ENCODE data around the gene LRRN4.
"Not testable (repeated sequence)": the region's sequence is repeated elsewhere in the genome, so short reads cannot be mapped to it uniquely, and the experiment has no call there.

LRRN4 gene

DNA sequence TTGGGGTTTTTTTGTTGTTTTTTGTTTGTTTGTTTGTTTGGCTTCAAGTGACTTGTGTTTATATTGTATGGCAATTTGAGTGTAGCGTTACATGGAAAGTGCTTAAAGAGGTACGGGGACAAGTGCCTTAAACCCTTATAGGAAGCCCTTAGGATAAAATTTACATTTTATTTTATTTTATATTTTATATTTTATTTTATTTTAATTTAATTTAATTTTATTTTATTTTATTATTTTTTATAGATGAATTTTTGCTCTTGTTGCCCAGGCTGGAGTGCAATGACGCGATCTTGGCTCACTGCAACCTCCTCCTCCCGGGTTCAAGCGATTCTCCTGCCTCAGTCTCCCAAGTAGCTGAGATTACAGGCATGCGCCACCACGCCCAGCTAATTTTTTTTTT is 21.0 kb downstream of the LRRN4 start:
- H3K4me1 Mint-ChIP-seq; H3K27ac Mint-ChIP-seq; DNase-seq (ENCODE audit: low spot score in 2 of 2); ATAC-seq (ENCODE audit: low read depth); H3K27me3 Mint-ChIP-seq; H3K9me3 Mint-ChIP-seq; H3K4me3 Mint-ChIP-seq: not testable (repeated sequence)
- peaks cover 28% of the 10 kb centered on the region for H3K36me3 Mint-ChIP-seq

DNA sequence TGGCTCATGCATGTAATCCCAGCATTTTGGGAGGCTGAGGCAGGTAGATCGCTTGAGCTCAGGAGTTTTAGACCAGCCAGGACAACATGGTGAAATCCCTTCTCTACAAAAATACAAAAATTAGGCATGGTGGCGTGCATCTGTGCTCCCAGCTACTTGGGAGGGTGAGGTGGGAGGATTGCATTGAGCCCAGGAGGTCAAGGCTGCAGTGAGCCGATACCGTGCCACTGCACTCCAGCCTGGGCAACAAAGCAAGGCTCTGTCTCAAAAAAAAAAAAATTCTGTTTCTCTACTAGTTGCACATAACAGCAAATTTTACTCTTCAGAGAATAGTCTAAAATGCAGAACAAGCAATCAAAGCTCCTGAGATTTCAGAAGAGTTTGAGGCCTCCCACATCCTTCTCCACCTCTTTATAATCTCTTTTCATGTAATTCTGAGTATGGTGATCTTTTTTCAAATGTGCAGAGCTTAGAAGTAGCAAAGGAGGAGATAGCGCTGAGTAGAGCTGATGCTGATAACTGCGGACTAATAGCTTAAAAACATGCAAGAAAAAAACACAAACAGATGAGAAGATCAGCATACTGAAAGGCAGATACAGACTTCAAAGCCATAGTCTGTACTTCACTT is 23.3 kb downstream of the LRRN4 start:
- Mint-ChIP-seq H3K27ac (no peak overlapping the region), H3K9me3 (no peaks in the 10 kb centered on the region), H3K27me3 (no peaks in the 10 kb centered on the region), H3K4me1 (peaks cover 4% of the 10 kb centered on the region), H3K4me3 (no peak overlapping the region), H3K36me3 (peaks cover 24% of the 10 kb centered on the region)
- DNase-seq (ENCODE audit: low spot score in 2 of 2) = no peak
- ATAC-seq (ENCODE audit: low read depth) = no peak

DNA sequence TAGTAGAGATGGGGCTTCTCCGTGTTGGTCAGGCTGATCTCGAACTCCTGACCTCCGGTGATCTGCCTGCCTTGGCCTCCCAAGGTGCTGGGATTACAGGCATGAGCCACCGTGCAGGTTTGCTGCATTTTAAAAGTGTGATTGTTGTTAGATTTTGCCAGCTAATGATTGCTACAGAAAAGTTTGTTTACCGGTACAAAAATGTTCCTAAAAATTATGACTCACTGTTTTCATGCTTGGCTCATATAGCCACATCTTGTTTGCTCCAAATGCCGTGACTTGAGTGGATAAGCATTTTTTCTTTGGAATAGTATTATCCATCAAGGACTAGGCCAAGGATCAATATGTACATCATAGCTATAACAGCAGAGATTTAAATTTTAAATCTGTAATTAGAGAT is 24.3 kb downstream of the LRRN4 start:
- DNase-seq (ENCODE audit: low spot score in 2 of 2) = no peak
- no peak overlapping the region for H3K27ac Mint-ChIP-seq
- no peak overlapping the region for H3K4me3 Mint-ChIP-seq
- ATAC-seq (ENCODE audit: low read depth) = no peak
- H3K36me3 Mint-ChIP-seq = peaks cover 27% of the 10 kb centered on the region
- peaks cover 1% of the 10 kb centered on the region for H3K4me1 Mint-ChIP-seq
- H3K27me3 Mint-ChIP-seq = no peaks in the 10 kb centered on the region
- H3K9me3 Mint-ChIP-seq = no peaks in the 10 kb centered on the region

DNA sequence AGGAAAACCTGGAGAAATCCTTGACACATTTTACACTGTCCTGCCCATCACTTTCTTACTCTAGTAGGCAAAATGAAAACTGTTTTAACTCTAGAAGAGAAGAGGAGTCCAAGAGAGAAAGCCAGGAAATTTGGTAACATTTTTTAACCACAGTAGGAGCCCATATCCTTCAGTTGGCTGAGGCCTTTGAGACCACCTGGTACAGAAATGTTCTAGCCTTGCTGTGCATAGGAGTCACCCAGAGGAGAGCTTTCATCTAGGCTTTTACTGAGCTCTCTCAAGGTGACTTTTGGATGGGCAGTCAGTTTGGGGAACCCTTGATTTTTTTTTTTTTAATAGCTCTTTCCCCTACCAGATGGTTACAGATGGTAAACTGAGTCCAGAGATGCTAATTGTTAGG is 25.0 kb downstream of the LRRN4 start:
- Mint-ChIP-seq H3K4me1 (no peaks in the 10 kb centered on the region), H3K9me3 (peaks cover 3% of the 10 kb centered on the region), H3K27ac (no peak overlapping the region), H3K4me3 (no peak overlapping the region), H3K36me3 (peaks cover 31% of the 10 kb centered on the region), H3K27me3 (no peaks in the 10 kb centered on the region)
- ATAC-seq (ENCODE audit: low read depth) = no peak
- no peak for DNase-seq (ENCODE audit: low spot score in 2 of 2)

DNA sequence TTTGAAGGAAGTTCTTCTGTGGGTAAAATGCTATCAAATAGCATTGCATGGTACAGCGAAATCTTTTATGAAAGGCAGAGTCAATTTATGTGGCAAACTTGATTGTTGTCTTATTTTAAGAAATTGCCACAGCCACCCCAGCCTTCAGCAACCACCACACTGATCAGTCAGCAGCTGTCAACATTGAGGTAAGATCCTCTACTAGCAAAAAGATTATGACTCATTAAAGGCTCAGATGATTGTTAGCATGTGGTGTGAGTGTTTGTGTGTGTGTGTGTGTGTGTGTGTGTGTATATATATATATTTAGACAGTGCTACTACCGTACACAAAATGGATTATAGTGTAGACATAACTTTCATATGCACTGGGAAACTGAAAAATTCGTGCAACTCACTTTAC is 27.8 kb downstream of the LRRN4 start:
- DNase-seq (ENCODE audit: low spot score in 2 of 2) (no peak), ATAC-seq (ENCODE audit: low read depth) (no peak)
- Mint-ChIP-seq H3K9me3 (peaks cover 3% of the 10 kb centered on the region), H3K27ac (no peak overlapping the region), H3K4me1 (peaks cover 2% of the 10 kb centered on the region), H3K36me3 (peaks cover 37% of the 10 kb centered on the region), H3K27me3 (no peaks in the 10 kb centered on the region), H3K4me3 (no peak overlapping the region)

DNA sequence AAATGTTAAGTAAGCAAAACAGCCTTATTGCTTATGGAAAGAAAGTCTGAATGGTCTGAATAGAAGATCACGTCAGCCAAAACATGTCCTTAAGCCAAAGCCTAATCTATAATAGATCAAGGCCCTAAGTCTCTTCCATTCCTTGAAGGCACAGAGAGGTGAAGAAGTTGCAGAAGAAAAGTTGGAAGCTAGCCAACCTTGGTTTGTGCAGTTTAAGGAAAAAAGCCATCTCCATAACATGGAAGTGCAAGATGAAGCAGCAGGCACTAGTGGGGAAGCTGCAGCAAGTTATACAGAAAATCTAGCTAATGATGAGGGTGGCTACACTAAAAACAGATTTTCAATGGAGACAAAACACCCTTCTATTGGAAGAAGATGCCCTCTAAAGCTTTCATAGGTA is 29.1 kb downstream of the LRRN4 start:
- no peak for ATAC-seq (ENCODE audit: low read depth)
- no peak for DNase-seq (ENCODE audit: low spot score in 2 of 2)
- peaks cover 4% of the 10 kb centered on the region for H3K9me3 Mint-ChIP-seq
- H3K36me3 Mint-ChIP-seq = peaks cover 37% of the 10 kb centered on the region
- no peak overlapping the region for H3K27ac Mint-ChIP-seq
- H3K27me3 Mint-ChIP-seq = no peaks in the 10 kb centered on the region
- no peak overlapping the region for H3K4me3 Mint-ChIP-seq
- peaks cover 2% of the 10 kb centered on the region for H3K4me1 Mint-ChIP-seq

DNA sequence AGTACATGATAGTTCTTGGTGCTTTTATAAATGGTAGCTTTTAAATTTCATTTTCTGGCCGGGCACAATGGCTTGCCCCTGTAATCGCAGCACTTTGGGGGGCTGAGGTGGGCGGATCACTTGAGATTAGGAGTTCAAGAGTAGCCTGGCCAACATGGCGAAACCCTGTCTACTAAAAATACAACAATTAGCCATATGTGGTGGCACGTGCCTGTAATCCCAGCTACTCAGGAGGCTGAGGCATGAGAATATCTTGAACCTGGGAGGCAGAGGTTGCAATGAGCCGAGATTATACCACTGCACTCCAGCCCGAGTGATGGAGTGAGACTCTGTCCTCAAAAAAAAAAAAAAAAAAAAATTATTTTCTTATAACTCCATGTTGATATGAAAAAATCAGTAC is 36.0 kb downstream of the LRRN4 start:
- DNase-seq (ENCODE audit: low spot score in 2 of 2) = no peak
- Mint-ChIP-seq H3K4me3 (no peak overlapping the region), H3K27ac (no peak overlapping the region), H3K27me3 (no peaks in the 10 kb centered on the region), H3K9me3 (peaks cover 1% of the 10 kb centered on the region), H3K36me3 (peaks cover 29% of the 10 kb centered on the region), H3K4me1 (peaks cover 18% of the 10 kb centered on the region)
- no peak for ATAC-seq (ENCODE audit: low read depth)

DNA sequence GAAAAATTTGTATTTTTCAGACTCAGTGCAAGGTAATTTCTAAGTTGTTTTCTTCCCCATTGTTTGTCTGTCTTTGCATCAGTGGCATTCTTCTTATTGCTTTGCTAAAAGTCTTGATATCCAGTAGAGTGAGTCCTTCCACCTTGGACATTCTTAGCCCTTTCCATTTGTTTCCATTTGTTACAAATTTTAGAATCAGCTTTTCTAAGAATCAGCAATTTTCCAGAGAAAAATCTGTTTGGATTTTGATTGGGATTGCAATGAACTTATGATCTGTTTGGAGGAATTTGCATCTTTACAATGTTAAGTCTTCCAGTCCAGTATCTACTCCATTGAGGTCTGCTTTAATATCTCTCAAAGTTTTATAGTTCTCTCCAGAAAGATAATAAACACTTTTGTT is 36.4 kb downstream of the LRRN4 start:
- ATAC-seq (ENCODE audit: low read depth) = no peak
- Mint-ChIP-seq H3K36me3 (peaks cover 30% of the 10 kb centered on the region), H3K4me3 (no peak overlapping the region), H3K4me1 (peaks cover 20% of the 10 kb centered on the region), H3K27ac (no peak overlapping the region), H3K9me3 (peaks cover 1% of the 10 kb centered on the region), H3K27me3 (no peaks in the 10 kb centered on the region)
- DNase-seq (ENCODE audit: low spot score in 2 of 2) = no peak

DNA sequence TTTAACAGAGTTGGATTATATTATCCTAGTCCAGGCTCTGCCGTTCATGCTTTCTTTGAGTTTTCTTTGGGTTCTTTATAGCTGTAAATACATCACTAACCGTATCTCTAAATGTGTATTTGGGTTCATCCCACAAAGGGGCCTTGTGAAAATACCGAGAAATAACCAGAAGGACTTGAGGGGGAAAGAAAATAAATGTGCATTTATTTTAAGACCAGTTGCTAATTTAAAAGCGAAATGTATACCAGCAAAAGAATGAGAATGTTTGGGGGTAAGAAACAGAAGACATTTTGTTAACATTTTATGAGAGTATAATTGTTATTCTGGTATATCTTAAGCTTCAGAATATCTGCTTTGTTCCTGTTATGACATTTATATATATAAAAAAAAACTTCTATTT is 38.9 kb downstream of the LRRN4 start:
- ATAC-seq (ENCODE audit: low read depth) = no peak
- no peak for DNase-seq (ENCODE audit: low spot score in 2 of 2)
- H3K36me3 Mint-ChIP-seq = peaks cover 35% of the 10 kb centered on the region
- no peaks in the 10 kb centered on the region for H3K9me3 Mint-ChIP-seq
- peak overlapping the region; percentile 17 for H3K27ac Mint-ChIP-seq
- H3K27me3 Mint-ChIP-seq = no peaks in the 10 kb centered on the region
- H3K4me3 Mint-ChIP-seq = no peak overlapping the region
- peaks cover 26% of the 10 kb centered on the region for H3K4me1 Mint-ChIP-seq

DNA sequence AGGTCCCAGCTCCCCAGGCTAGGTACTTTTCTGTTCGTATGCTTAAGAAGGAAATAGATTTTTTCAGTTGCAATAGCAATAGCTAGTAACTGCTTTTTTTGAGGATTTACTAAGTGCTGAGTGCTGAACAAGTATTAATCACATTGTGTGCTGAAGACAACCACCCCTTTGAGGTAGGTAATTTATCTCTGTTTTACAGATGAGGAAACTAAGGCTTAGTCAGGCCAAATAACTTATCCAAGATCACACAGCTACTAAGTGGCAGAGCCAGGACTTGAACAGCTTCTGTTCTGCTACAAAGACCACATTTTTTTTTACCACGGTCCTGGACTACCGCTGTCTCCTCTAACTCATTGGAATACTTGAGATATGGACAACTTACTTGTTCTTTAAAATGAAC is 39.8 kb downstream of the LRRN4 start:
- peaks cover 35% of the 10 kb centered on the region for H3K36me3 Mint-ChIP-seq
- no peaks in the 10 kb centered on the region for H3K9me3 Mint-ChIP-seq
- H3K27ac Mint-ChIP-seq = peak overlapping the region; percentile 49
- H3K4me3 Mint-ChIP-seq = no peak overlapping the region
- DNase-seq (ENCODE audit: low spot score in 2 of 2) (no peak), ATAC-seq (ENCODE audit: low read depth) (no peak)
- peaks cover 26% of the 10 kb centered on the region for H3K4me1 Mint-ChIP-seq
- H3K27me3 Mint-ChIP-seq = no peaks in the 10 kb centered on the region

DNA sequence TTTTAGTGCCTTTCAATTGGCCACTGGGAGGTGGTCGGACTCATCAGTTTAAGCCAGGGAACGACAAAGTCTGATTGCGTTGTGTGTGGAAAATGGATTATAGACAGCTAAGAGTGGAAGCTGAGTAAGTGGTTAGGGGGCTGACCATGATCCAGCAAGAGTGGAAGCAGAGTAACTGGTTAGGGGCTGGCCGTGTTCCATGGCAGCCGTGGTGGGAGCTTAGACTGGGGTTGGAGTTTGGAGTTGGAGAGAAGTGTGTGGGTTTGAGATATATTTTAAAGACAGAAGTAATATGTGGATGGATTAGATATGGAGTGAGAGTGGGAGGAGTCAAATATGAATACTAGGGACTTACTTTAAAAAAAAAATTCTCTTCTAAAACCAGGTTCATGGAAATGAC is 41.7 kb downstream of the LRRN4 start:
- no peak for DNase-seq (ENCODE audit: low spot score in 2 of 2)
- no peaks in the 10 kb centered on the region for H3K27me3 Mint-ChIP-seq
- no peaks in the 10 kb centered on the region for H3K9me3 Mint-ChIP-seq
- H3K4me1 Mint-ChIP-seq = peaks cover 30% of the 10 kb centered on the region
- peaks cover 33% of the 10 kb centered on the region for H3K36me3 Mint-ChIP-seq
- no peak overlapping the region for H3K4me3 Mint-ChIP-seq
- ATAC-seq (ENCODE audit: low read depth) = no peak
- peak overlapping the region; percentile 71 for H3K27ac Mint-ChIP-seq

DNA sequence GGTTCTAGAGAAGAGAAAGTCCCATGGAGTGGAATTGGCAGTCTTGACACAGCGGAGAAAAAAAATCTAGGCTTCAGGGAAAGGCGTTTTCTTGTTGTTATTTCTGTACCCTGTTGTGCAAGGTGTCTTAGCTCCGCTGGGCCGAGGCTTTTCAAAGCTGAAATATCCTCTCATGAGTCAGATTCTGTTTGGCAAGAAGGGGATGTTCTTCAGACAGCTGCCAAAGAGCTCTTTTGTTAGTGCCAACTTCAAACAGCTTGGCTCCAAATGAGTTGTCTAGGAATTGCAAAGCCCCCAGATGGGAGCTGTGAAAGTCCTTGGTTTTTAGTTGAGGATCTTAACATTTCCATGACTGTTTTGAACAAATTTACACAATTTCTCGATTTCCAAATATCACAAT is 45.6 kb downstream of the LRRN4 start:
- H3K4me1 Mint-ChIP-seq = peaks cover 27% of the 10 kb centered on the region
- H3K4me3 Mint-ChIP-seq = no peak overlapping the region
- no peaks in the 10 kb centered on the region for H3K27me3 Mint-ChIP-seq
- H3K9me3 Mint-ChIP-seq = no peaks in the 10 kb centered on the region
- no peak for DNase-seq (ENCODE audit: low spot score in 2 of 2)
- peaks cover 18% of the 10 kb centered on the region for H3K36me3 Mint-ChIP-seq
- no peak for ATAC-seq (ENCODE audit: low read depth)
- no peak overlapping the region for H3K27ac Mint-ChIP-seq

DNA sequence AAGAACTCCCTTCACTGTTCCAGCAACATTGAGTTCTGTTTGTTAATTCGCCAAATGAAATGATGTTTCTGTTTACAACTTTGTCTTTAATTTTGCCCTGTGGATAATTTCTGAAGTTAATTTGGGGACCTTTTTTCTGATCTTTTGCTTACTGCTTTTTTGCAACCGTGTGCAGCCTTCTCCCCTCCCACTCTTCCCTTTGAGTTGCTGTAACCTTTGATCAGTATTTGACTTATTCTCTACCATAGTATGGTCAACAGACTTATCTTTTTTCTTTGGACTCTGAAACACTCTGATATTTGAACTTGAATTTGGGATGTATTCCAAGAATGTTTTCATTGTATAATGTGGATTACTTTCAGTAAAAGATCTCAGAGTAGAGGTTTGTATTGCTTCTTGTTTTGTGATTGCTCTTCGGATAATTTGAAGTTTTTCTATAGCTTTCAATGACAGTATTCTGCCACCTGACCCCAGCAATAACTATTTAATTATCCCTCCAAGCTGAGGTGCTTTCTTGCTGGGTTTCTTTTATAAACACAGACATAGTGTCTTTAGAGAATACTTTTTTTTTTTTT is 46.2 kb downstream of the LRRN4 start:
- Mint-ChIP-seq H3K4me3 (peak overlapping the region; percentile 48), H3K36me3 (peaks cover 14% of the 10 kb centered on the region), H3K27me3 (no peaks in the 10 kb centered on the region), H3K27ac (no peak overlapping the region), H3K4me1 (peaks cover 23% of the 10 kb centered on the region), H3K9me3 (no peaks in the 10 kb centered on the region)
- DNase-seq (ENCODE audit: low spot score in 2 of 2) (no peak), ATAC-seq (ENCODE audit: low read depth) (no peak)

DNA sequence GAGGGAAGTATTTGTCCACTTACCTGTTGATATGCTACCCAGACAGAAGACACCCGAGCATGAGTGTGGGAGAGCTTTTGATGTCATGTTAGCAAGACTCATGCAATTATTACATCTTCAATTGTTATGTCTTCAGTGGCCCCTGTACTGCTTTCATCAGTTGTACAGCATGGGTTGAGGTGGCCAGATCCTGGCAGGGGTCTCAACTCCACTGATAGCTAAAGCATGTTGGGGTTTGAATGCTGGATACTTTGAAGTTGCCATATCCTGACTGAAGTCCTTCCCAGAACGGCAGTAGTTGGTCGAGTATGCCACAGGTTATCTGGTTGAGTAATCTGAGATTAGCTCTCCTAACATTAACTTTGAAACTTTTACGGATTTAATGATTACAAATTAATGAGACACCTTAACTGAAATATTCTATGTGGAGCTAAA is 46.7 kb downstream of the LRRN4 start:
- Mint-ChIP-seq H3K36me3 (peaks cover 9% of the 10 kb centered on the region), H3K4me3 (peak overlapping the region; percentile 56), H3K27me3 (no peaks in the 10 kb centered on the region), H3K9me3 (no peaks in the 10 kb centered on the region), H3K4me1 (peaks cover 18% of the 10 kb centered on the region), H3K27ac (peak overlapping the region; percentile 80)
- ATAC-seq (ENCODE audit: low read depth) (no peak), DNase-seq (ENCODE audit: low spot score in 2 of 2) (no peak)

DNA sequence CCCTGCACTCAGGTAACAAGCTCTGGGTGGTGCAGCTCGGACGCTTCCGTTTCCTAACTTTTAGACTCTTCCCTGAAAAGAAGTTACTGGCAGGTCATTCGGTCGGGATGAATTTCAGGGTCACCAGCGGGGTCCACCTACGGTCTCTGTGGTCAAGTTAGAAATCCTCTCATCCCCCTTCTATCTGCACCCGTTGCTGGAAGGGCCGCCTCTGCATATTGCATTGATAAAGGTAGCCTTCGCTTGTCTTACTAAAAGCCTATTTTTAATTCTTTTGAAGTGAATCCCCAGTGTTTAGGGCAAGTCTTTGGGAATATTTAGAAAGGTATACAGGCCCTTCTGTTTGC is 47.3 kb downstream of the LRRN4 start:
- H3K27me3 Mint-ChIP-seq = no peaks in the 10 kb centered on the region
- H3K9me3 Mint-ChIP-seq = no peaks in the 10 kb centered on the region
- DNase-seq (ENCODE audit: low spot score in 2 of 2) (no peak), ATAC-seq (ENCODE audit: low read depth) (no peak)
- H3K27ac Mint-ChIP-seq = peak overlapping the region; percentile 80
- peaks cover 5% of the 10 kb centered on the region for H3K36me3 Mint-ChIP-seq
- peak overlapping the region; percentile 94 for H3K4me3 Mint-ChIP-seq
- H3K4me1 Mint-ChIP-seq = peaks cover 16% of the 10 kb centered on the region

All from memory B cell (primary cell).